GM21717 (cell line): ENCODE measurements around the gene PLB1.

Experiments
- ATAC-seq: cut with Tn5 transposase; IDR thresholded peaks from one replicate; pipeline ENCODE4 v1.9.1; 2021; ENCODE audit warnings: mild to moderate bottlenecking, moderate library complexity; ENCODE audit not compliant: unreplicated experiment

PLB1 gene

GRCh38 chr2:28684142-28684858 lies 188.4 kb downstream of the PLB1 start:
- no peak for ATAC-seq

- ATAC-seq: no peak
These were observed 191.3 kb downstream of the PLB1 start for GRCh38 chr2:28687171-28687570.

- no peak for ATAC-seq
These were observed 192.0 kb downstream of the PLB1 start for GRCh38 chr2:28687640-28688385.

- no peak for ATAC-seq
These were observed 193.0 kb downstream of the PLB1 start for GRCh38 chr2:28688818-28689217.

- ATAC-seq: no peak
These were observed 193.9 kb downstream of the PLB1 start for GRCh38 chr2:28689771-28690170.

GRCh38 chr2:28692411-28692810 lies 196.6 kb downstream of the PLB1 start:
- ATAC-seq: no peak

GRCh38 chr2:28693223-28693622 lies 197.4 kb downstream of the PLB1 start:
- no peak for ATAC-seq
